Activated CD8-positive, alpha-beta memory T cell treated with anti-CD3 and anti-CD28 coated beads, Interleukin-2, amount 50 U/mL, for 24 hours (primary cell): ENCODE data around the gene MAN1C1.

ENCODE experiments used
- DNase-seq: peaks from one replicate; pipeline ENCODE4 v3.0.0-alpha.2; 2020; ENCODE audit errors: extremely low read depth

MAN1C1 gene

GRCh38 chr1:25803368-25803767 lies 186.8 kb downstream of the MAN1C1 start:
- DNase-seq, result no peak

- DNase-seq, result no peak
Observed at GRCh38 chr1:25804244-25804963, 187.8 kb downstream of the MAN1C1 start.

- DNase-seq, result no peak
Observed at GRCh38 chr1:25804964-25805862, 188.6 kb downstream of the MAN1C1 start.

- no peak for DNase-seq
Observed at GRCh38 chr1:25805863-25806225, 189.3 kb downstream of the MAN1C1 start.

- DNase-seq, result no peak
Observed at GRCh38 chr1:25806418-25806817, 189.8 kb downstream of the MAN1C1 start.

GRCh38 chr1:25807480-25808390 lies 191.1 kb downstream of the MAN1C1 start:
- DNase-seq, result no peak

GRCh38 chr1:25808481-25809244 lies 192.1 kb downstream of the MAN1C1 start:
- DNase-seq, result no peak

GRCh38 chr1:25809283-25809926 lies 192.8 kb downstream of the MAN1C1 start:
- no peak for DNase-seq

GRCh38 chr1:25809929-25810328 lies 193.3 kb downstream of the MAN1C1 start:
- no peak for DNase-seq

- peak; percentile 63 for DNase-seq
Observed at GRCh38 chr1:25810341-25811299, 194.0 kb downstream of the MAN1C1 start.

GRCh38 chr1:25811384-25812082 lies 194.9 kb downstream of the MAN1C1 start:
- DNase-seq, result no peak

- DNase-seq, result no peak
Observed at GRCh38 chr1:25813071-25813733, 196.6 kb downstream of the MAN1C1 start.

GRCh38 chr1:25813734-25814471 lies 197.3 kb downstream of the MAN1C1 start:
- DNase-seq, result no peak

- DNase-seq, result no peak
Observed at GRCh38 chr1:25814549-25815087, 198.0 kb downstream of the MAN1C1 start.

GRCh38 chr1:25815208-25816111 lies 198.9 kb downstream of the MAN1C1 start:
- DNase-seq, result no peak

- no peak for DNase-seq
Observed at GRCh38 chr1:25816112-25816718, 199.6 kb downstream of the MAN1C1 start.
